Lower leg skin (tissue), 3 donors: ENCODE measurements around the gene CPAMD8.

Experiments used
- CTCF ChIP-seq, 3 donors: fragments of 450-650 bp; IDR thresholded peaks; one replicate each; pipeline ENCODE4 v1.5.1; 2016; ENCODE audit warnings: antibody characterized with exemption in 3 of 3, mild to moderate bottlenecking in 3 of 3, moderate library complexity in 2 of 3
- POLR2A ChIP-seq, 2 donors: fragments of 450-650 bp; IDR thresholded peaks; one replicate each; pipeline ENCODE4 v1.6.1; 2016 to 2017; ENCODE audit warnings: antibody characterized with exemption in 2 of 2, mild to moderate bottlenecking in 1 of 2, moderate library complexity in 1 of 2

GRCh38 chr19:16922949-16923348, 103.7 kb downstream of the CPAMD8 start:
- TF ChIP-seq CTCF (IDR thresholded peaks at IDR 0.05) (no peak), POLR2A (IDR thresholded peaks at IDR 0.05) (no peak)
